Osteocyte (in vitro differentiated cells): Measurements from ENCODE around the gene PRUNE2. TPM values are rescaled to one million over a fixed set of nuclear protein-coding genes. Genes with fewer than 3 reads are reported as not detected.

Experiments
- DNase-seq: peaks from one replicate; pipeline ENCODE4 v3.0.0; 2021; ENCODE audit warnings: mixed read lengths; ENCODE audit not compliant: unreplicated experiment; ENCODE audit errors: extremely low spot score
- H3K27ac Mint-ChIP-seq: one replicate; pipeline ENCODE4 v1.8.0; 2021; ENCODE audit warnings: mild to moderate bottlenecking, mixed read lengths; ENCODE audit not compliant: unreplicated experiment
- H3K27me3 Mint-ChIP-seq: one replicate; pipeline ENCODE4 v1.8.0; 2021; ENCODE audit warnings: mixed read lengths; ENCODE audit not compliant: unreplicated experiment
- H3K36me3 Mint-ChIP-seq: one replicate; pipeline ENCODE4 v1.8.0; 2021; ENCODE audit warnings: mixed read lengths; ENCODE audit not compliant: unreplicated experiment
- H3K4me1 Mint-ChIP-seq: one replicate; pipeline ENCODE4 v1.8.0; 2021; ENCODE audit warnings: mixed read lengths; ENCODE audit not compliant: unreplicated experiment
- H3K4me3 Mint-ChIP-seq: one replicate; pipeline ENCODE4 v1.8.0; 2021; ENCODE audit warnings: mild to moderate bottlenecking, moderate library complexity, mixed read lengths; ENCODE audit not compliant: unreplicated experiment
- H3K9me3 Mint-ChIP-seq: one replicate; pipeline ENCODE4 v1.8.0; 2021; ENCODE audit warnings: mixed read lengths; ENCODE audit not compliant: unreplicated experiment
- CTCF ChIP-seq: fragments of 200-600 bp; sonication (generic); IDR thresholded peaks from 2 replicates; pipeline ENCODE4 v1.5.0; 2021; ENCODE audit warnings: antibody characterized with exemption, mild to moderate bottlenecking, moderate library complexity
- total RNA-seq: library from RNA; stranded (reverse); gene quantifications from 2 replicates; pipeline ENCODE4 v1.2.1, GENCODE V29; 2021

PRUNE2 gene
- total RNA-seq, 1 donor from 2014 or later: 1.0 TPM

- Mint-ChIP-seq H3K4me3 (no peak overlapping the region), H3K27me3 (no peaks in the 10 kb centered on the region), H3K9me3 (no peaks in the 10 kb centered on the region), H3K36me3 (no peaks in the 10 kb centered on the region), H3K27ac (no peak overlapping the region), H3K4me1 (no peaks in the 10 kb centered on the region)
- no peak for TF ChIP-seq CTCF
- DNase-seq: peak; percentile 15
These were observed 302.4 kb downstream of the PRUNE2 start for GRCh38 chr9:76603448-76603895.

- no peaks in the 10 kb centered on the region for H3K36me3 Mint-ChIP-seq
These were observed 303.7 kb downstream of the PRUNE2 start for GRCh38 chr9:76602199-76602598.

GRCh38 chr9:76600007-76600615, 305.8 kb downstream of the PRUNE2 start:
- Mint-ChIP-seq H3K27ac (no peak overlapping the region), H3K27me3 (no peaks in the 10 kb centered on the region), H3K4me1 (no peaks in the 10 kb centered on the region), H3K9me3 (no peaks in the 10 kb centered on the region), H3K4me3 (no peak overlapping the region), H3K36me3 (no peaks in the 10 kb centered on the region)
- no peak for DNase-seq
- TF ChIP-seq CTCF: no peak

More at GRCh38 chr9:76602199-76602598, 303.7 kb downstream of the PRUNE2 start:
- Mint-ChIP-seq H3K4me3 (no peak overlapping the region), H3K27me3 (no peaks in the 10 kb centered on the region), H3K27ac (no peak overlapping the region), H3K9me3 (no peaks in the 10 kb centered on the region), H3K4me1 (no peaks in the 10 kb centered on the region)
- no peak for DNase-seq
- TF ChIP-seq CTCF: no peak

- Mint-ChIP-seq H3K4me3 (no peak overlapping the region), H3K4me1 (no peaks in the 10 kb centered on the region), H3K36me3 (no peaks in the 10 kb centered on the region), H3K27ac (no peak overlapping the region), H3K9me3 (no peaks in the 10 kb centered on the region), H3K27me3 (no peaks in the 10 kb centered on the region)
- no peak for TF ChIP-seq CTCF
- DNase-seq: no peak
These were observed 306.9 kb downstream of the PRUNE2 start for GRCh38 chr9:76598981-76599380.

GRCh38 chr9:76595645-76596044, 310.3 kb downstream of the PRUNE2 start:
- peaks cover 4% of the 10 kb centered on the region for H3K27me3 Mint-ChIP-seq
- no peak overlapping the region for H3K4me3 Mint-ChIP-seq
- no peak for TF ChIP-seq CTCF
- H3K4me1 Mint-ChIP-seq: peaks cover 13% of the 10 kb centered on the region
- H3K27ac Mint-ChIP-seq: no peak overlapping the region
- no peaks in the 10 kb centered on the region for H3K9me3 Mint-ChIP-seq
- no peak for DNase-seq
- H3K36me3 Mint-ChIP-seq: no peaks in the 10 kb centered on the region
